HG03378 (cell line): ENCODE data around the gene MAPK6.

Source experiments
- ATAC-seq: cut with Tn5 transposase; IDR thresholded peaks from one replicate; pipeline ENCODE4 v1.9.1; 2021; ENCODE audit warnings: mild to moderate bottlenecking, moderate library complexity; ENCODE audit not compliant: unreplicated experiment

MAPK6 gene

DNA sequence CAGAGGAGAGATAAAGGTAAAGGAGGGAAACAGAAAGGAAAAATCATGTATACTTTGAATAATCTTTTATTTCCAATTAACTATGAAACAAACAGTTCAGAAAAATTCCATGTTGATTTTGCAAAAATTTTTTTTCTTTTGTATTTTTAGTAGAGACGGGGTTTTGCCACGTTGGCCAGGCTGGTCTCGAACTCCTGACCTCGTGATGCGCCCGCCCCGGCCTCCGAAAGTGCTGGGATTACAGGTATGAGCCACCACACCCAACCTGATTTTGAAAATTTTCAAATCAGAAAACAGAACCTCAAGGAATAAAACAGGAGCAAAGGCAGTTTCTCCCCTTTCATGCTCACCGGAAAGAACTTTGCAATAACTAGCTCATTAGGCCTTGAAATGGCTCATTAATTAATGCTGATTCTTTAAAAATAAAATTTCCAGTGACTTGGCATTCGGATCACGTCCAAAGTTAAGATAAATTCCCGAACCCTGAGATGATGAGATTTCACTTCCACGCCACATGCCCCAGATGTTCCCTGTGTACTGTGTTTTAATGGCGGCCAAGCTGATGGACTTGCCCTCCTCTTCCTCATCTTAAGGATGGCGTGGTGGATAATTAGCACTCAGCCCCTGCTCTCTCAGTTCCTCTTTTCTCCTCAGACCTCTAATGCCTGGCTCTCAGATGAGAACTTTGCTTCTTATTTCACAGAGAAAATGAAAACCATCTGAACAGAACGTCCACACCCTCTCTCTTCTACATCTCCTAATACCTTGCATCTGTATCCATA is 82.7 kb downstream of the MAPK6 start:
- no peak for ATAC-seq

DNA sequence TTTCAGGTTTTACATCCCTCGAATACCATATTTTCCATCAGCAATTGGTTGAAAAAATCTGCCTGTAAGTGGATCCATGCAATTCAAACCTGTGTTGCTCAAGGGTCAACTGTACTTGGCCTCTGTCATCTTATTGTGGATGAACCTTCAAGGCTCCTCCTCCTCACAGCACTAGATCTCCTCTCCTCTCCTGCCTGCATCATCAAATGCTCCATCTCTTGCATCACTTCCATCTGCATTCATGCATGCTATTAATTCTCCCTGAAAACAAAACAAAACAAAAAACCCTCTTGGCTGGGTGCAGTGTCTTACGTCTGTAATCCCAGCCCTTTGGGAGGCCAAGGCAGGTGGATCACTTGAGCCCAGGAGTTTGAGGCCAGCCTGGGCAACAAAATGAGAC is 83.4 kb downstream of the MAPK6 start:
- no peak for ATAC-seq

DNA sequence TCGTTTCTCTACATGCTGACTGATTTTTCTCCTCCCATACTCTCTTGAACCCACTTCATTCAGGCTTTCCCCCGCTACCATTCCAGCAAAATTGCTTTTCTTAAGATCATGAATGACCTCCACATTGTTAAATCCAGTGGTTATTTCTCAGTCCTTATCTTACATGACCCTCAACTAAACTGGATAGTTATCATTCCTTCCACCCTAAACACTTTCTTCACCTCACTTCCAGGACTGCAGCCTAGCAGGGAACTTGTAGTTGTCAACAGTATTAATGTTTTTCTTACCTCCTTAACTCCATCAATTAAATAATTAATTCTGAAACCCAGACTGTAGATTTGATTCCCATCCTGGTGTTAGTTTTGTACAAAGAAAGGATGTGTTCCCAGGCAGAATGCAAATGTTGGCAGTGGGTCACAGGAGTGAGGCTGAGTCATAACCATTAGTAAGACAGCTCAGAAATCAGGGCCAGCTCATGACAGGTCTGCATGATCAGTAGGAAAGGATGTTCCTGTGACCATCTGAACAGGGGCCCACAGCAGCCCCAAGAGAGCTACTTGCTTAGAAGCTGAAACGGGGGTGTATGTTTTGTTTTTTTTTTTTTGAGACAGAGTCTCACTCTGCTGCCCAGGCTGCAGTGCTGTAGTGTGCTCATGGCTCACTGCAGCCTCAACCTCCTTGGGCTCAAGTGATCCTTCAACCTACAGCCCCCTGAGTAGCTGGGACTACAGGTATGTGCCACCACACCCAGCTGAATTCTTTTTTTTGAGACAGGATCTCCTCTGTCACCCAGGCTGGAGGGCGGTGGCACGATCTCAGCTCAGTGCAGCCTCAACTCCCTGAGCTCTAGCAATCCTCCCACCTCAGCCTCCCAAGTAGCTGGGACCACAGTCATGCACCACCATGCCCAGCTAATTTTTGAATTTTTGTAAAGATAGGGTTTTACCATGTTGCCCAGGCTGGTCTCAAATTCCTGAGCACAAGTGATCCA is 84.5 kb downstream of the MAPK6 start:
- peak; percentile 80 for ATAC-seq

DNA sequence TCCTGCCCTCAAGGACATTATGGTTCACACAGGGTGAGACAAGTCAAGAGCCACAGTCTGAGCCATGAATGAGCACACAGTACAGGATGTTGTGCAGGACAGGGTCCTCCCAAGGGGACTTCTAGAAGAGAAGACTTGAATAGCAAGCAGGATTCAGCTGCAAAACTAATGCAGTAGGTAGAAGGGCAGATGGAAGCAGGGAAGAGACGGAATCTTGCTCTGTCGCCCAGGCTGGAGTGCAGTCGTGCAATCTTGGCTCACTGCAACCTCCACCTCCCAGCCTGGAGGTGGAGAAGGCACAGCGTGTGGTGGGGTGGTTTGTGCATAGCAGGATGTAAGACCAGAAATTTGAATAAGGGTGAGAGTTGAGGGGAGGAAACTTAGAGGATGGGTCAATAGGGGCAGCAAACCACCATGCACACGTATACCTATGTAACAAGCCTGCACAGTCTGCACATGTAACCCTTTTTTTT is 85.5 kb downstream of the MAPK6 start:
- peak; percentile 36 for ATAC-seq

DNA sequence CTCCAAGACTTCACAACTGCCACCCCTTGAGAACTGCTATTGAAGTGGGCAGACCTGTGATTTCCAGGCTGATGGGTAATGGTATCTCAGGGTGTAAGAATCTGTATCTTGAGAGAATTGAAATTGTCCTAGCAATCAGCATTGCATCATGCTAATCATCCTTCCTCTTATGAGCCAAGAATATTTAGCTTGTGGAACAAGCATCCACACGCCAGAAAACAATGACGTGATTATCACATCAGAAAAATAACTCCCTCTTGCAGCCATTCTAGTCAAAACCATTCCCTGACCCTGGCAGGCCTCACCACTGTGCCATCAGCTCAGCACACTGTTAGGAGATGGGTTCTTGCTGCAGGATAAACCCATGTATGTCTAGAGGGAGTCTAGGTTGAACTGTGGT is 86.8 kb downstream of the MAPK6 start:
- no peak for ATAC-seq

DNA sequence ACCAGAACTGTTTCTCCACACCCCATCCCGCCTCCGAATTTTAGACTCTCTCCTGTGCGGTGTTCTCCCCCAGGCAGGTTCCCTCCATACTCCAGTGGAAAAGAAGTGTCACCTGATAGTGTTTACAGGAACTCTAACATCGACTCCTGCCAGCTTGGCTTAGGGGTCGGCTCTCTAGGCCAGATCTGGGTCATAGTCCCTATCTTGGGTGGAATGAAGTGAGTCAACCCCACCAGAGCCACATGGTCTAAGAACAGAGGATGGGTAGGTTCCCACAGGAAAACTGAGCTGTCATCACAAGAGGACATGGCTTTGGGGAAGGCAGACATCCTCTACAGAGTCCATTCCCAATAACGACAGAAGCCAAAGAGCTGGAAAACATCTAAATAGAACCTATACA is 87.6 kb downstream of the MAPK6 start:
- no peak for ATAC-seq

DNA sequence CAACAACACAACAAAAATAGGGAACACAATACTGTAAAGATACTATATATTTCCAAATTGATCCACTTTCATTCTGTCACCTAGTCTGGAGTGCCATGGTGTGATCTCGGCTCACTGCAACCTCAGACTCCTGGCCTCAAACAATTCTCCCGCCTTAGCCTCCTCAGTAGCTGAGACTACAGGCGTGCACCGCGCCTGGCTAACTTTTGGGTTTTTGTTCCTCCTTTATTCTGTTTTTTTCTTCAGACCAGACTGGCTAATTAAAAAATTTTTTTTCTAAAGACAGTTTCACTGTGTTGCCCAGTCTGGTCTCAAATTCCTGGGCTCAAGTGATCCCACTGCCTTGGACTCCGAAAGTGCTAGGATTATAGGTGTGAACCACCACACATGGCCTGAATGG is 88.2 kb downstream of the MAPK6 start:
- ATAC-seq, result no peak

DNA sequence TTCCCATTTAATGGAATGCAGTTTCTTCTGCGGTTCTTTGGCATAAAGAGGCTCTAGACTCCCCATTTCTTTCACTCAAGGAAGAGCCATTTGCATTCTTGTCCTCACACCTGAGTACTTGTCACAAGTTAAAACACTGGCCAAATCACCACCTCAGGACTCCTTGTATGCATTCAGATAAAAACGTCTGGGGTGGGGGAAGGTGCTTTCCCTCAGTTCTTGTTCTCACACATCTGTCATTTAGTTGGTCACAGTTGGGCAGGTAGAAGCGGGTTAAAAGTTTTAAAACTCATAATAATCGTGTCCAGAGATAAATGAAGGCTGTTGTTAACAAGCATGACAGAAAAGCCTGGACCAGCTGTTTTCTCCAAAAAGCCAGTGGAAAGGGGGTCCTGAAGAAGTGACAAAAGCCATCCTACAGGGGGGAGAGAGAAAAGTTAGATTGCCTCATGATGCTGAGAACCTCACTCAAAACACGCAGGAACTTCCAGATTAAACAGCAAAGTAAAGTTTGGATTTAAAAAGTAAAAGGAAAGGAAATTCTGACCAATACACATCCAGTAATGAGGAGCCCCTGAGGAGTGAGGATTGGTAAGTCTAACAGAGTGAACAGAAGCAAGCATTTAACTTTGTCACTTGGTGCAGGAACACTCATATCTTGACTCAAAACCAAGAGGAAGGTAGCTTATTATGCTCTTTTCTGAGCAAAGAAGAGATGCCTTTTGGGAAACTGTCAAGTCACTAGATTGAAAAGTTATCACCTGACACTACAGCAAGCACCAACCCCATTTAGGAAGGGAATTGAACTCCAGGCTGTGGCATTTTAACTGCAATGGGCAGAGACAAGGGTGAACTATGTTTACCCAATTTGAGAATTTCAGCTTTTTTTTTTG is 90.8 kb downstream of the MAPK6 start:
- ATAC-seq, result peak; percentile 58

DNA sequence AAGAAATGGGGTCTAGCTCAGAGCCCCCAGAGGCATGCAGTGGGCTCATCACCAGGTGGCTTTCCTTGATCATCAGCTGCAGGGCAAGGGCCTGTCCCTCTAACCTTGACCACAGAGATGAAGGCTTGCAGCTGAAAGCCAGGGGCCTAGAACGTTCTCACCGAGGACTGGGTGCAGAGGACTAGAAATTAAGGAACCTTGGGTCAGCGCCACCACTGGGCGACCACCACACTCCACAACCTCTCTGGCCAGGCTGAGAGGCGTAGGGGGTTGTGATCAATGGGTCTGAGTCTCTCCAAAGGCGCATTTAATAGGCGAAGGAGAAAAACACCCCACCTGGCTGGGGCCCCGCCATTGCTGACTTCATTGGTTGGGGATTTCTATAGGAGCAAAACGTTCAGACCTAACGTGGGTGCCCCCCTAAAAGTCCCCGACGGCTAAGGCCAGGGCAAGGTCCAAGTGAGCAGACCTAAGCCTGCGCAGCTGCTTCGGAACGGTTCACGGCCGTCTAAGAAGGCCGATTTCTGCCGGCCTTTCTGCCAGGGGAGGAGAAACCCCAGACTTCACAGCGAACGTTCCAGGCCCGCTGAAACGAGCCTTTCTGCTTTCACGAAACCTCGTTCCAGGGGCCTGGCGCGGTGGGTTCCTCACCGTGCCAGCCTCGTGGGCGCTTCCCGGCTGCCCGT is 92.6 kb downstream of the MAPK6 start:
- ATAC-seq, result no peak

DNA sequence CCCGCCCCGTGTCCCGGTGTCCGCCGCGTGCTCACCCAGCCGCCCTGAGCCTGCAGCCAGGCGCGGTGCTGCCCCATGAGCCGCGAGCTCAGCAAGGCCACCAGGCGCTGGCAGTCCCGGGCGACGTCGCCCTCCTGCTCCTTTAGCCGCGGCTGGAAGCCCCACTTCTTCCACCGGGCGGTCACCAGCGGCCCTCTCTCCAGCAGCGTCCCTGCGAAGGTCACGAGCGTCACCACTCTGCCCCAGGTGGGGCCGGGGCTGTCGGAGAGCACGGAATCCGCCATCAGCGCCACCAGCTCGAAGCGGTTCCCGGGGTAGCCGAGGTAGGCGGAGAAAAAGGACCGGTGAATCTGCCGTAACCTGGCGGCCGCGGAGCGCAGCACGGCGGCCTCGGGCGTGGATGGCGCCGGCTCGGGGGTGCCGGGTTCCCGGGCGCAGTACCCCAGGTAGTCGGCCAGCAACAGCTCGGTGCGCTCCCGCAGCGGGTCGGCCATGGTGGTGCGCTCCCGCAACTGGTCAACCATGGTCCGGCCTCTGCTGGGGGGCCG is 93.3 kb downstream of the MAPK6 start:
- no peak for ATAC-seq

DNA sequence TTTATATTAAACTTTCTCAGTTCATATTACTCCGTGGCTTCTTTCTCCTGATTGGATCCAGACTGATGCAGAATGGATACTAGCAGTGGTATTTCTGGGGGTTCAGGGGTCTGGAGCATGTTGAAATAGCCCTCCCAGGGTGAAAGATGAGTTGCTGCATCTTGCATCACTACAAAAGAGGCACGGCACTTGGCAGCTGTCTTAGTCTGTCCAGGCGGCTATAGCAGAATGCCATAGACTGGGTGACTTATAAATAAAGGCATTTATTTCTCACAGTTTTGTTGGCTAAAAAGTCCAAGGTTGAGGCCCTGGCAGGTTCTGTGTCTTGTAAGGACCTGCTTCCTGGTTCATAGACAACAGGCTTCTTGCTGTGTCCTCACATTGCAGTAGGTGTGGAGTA is 94.2 kb downstream of the MAPK6 start:
- no peak for ATAC-seq

DNA sequence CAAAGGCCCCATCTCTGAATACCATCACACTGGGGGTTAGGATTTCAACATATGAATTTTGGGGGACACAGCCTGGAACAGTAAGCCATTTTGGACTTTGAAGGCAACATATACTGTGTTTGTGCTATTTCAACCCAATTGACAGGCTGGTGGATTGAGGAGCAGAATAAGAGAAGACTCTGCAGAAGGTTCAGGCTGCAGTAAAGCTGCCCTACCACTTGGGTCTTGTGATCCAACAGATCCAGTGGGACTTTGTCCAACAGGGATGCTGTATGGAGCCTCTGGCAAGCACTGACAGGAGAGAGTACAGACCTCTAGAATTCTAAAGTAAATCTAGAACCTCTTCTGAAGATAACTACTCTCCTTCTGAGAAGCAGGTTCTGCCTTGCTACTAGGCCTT is 94.7 kb downstream of the MAPK6 start:
- ATAC-seq, result no peak

DNA sequence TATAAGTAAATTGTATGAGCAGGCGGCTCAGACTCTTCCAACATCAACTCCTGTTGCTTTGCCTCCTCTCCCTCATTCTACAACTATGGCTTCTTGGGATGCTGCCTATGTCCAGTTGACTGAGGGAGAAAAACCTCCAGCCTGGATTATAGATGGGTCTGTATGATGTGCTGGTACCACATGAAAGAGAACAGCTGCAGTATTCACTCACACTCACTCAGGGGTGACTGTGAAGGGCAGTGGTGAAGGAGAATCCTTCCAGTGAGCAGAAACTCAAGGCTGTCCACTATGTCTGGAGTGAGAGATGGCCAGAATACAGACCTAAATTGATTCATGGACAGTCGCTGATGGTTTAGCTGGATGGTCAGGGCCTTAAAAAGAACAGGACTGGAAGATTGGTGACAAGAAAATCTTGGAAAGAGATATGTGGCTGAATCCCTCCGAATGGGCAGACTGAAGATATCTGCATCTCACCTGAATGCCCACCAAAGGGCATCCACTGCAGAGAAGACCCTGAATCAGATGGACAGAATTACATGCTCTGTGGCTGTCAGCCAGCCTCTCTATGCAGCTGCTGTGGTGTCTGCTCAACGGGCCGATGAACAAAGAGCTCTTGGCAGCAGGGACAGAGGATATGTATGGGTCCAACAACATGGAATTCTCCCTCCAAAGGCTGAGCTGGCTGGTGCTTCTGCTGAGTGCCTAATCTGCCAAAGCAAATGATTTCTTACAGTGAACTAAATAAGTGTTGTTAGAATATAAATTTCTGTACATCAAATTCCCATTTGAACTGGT is 95.4 kb downstream of the MAPK6 start:
- no peak for ATAC-seq

DNA sequence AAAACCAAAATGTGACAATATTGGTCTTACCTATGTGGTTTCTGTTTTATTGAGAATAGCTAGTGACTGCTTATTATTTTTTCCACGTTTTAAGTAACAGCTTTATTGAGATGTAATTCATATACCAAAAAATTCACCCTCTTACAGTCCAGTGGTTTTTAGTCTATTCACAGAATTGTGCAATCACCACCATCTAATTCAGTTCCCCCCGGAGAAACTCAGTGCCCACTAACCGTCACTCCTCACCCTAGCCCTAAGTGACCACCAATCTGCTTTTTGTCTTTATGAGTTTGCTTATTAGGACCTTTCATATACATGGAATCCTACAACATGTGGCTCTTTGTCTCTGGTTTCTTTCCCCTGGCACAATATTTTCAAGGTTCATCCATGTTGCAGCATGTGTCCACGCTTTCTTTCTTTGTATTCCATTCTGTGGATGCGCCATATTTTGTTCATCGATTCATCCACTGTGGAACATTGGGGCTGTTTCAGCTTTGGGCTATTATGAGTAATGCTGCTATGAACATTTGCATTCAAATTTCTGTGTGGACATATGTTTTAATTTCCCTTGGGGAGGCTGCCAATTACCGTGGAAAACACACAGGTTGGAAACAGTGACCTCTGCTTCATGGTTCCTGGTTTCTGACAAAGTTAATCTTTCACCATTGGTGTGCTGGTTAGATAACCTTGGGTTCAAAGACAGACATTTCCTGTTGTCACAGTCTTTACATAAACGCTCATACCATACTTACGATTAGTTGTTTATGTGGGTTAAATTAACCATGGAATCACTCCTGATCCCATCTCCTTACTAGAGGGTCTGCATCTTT is 96.8 kb downstream of the MAPK6 start:
- ATAC-seq, result no peak
